ENCODE results near the gene CFAP43. TPM values are rescaled to one million over a fixed set of nuclear protein-coding genes. Genes with fewer than 3 reads are reported as not detected.

Gene CFAP43
- total and polyA plus RNA-seq, 10 of the 15 experiments (the other 5 are each of a cell fraction or from before 2014, with no cell fraction given) = 0.06 to 0.14 (median 0.10) TPM; not detected in 5

GRCh38 chr10:104223304-104223703 is 8.9 kb downstream of the CFAP43 start:
- ChIA-PET SMC1A (ENCODE audit: uncharacterized antibody, unreplicated experiment) (no interaction called here), CTCF (no interaction called here), POLR2A (no interaction called here), RAD21 (ENCODE audit: unreplicated experiment) (no interaction called here)
- in situ Hi-C loops (cut with MboI) = no loop called here
- BruUV-seq (replicated peaks) = no TSS peak
- no peak overlapping the region for H3K4me3 ChIP-seq
- H2AFZ ChIP-seq (ENCODE audit: control insufficient read depth, low read depth, low read length) = no peak overlapping the region
- H3K9ac ChIP-seq (ENCODE audit: control insufficient read depth, insufficient read depth, low read length) = no peak overlapping the region
- DNase-seq (ENCODE audit: low read depth, low spot score) (no peak), ATAC-seq (no peak), FAIRE-seq (no peak)
- intact Hi-C loops (cut with micrococcal nuclease; ENCODE audit: unreplicated experiment) = no loop called here
- no peaks in the 10 kb centered on the region for H3K27me3 ChIP-seq (replicated peaks in 1 of 2; ENCODE audit: control insufficient read depth in 2 of 2, insufficient read depth in 2 of 2, low read length in 1 of 2)
- H3K9me3 ChIP-seq (replicated peaks; ENCODE audit: control insufficient read depth, insufficient read depth, low read length) = no peaks in the 10 kb centered on the region
- no peaks in the 10 kb centered on the region for H3K36me3 ChIP-seq (ENCODE audit: control insufficient read depth in 2 of 2, insufficient read depth in 2 of 2, low read length in 1 of 2)
- H3K79me2 ChIP-seq (ENCODE audit: control insufficient read depth, insufficient read depth, low read length) = no peaks in the 10 kb centered on the region
- H3K4me1 ChIP-seq (ENCODE audit: control insufficient read depth, insufficient read depth, low read length) = no peaks in the 10 kb centered on the region
- H4K20me1 ChIP-seq (ENCODE audit: control insufficient read depth, insufficient read depth) = no peaks in the 10 kb centered on the region
- no peak overlapping the region for H3K27ac ChIP-seq (ENCODE audit: control insufficient read depth, insufficient read depth)
- no peak overlapping the region for H3K4me2 ChIP-seq (ENCODE audit: control insufficient read depth, insufficient read depth)
- TF ChIP-seq KLF5 (IDR thresholded peaks at IDR 0.05; ENCODE audit: partially characterized antibody) = no peak
- TF ChIP-seq CREM (IDR thresholded peaks at IDR 0.05; ENCODE audit: low read depth) = no peak
- TF ChIP-seq, protein P1, sequence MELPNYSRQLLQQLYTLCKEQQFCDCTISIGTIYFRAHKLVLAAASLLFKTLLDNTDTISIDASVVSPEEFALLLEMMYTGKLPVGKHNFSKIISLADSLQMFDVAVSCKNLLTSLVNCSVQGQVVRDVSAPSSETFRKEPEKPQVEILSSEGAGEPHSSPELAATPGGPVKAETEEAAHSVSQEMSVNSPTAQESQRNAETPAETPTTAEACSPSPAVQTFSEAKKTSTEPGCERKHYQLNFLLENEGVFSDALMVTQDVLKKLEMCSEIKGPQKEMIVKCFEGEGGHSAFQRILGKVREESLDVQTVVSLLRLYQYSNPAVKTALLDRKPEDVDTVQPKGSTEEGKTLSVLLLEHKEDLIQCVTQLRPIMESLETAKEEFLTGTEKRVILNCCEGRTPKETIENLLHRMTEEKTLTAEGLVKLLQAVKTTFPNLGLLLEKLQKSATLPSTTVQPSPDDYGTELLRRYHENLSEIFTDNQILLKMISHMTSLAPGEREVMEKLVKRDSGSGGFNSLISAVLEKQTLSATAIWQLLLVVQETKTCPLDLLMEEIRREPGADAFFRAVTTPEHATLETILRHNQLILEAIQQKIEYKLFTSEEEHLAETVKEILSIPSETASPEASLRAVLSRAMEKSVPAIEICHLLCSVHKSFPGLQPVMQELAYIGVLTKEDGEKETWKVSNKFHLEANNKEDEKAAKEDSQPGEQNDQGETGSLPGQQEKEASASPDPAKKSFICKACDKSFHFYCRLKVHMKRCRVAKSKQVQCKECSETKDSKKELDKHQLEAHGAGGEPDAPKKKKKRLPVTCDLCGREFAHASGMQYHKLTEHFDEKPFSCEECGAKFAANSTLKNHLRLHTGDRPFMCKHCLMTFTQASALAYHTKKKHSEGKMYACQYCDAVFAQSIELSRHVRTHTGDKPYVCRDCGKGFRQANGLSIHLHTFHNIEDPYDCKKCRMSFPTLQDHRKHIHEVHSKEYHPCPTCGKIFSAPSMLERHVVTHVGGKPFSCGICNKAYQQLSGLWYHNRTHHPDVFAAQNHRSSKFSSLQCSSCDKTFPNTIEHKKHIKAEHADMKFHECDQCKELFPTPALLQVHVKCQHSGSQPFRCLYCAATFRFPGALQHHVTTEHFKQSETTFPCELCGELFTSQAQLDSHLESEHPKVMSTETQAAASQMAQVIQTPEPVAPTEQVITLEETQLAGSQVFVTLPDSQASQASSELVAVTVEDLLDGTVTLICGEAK (IDR thresholded peaks at IDR 0.05; ENCODE audit: borderline replicate concordance) = no peak
- TF ChIP-seq NFYA (IDR thresholded peaks at IDR 0.05; ENCODE audit: borderline replicate concordance, low read depth, low read length) = no peak

DNA sequence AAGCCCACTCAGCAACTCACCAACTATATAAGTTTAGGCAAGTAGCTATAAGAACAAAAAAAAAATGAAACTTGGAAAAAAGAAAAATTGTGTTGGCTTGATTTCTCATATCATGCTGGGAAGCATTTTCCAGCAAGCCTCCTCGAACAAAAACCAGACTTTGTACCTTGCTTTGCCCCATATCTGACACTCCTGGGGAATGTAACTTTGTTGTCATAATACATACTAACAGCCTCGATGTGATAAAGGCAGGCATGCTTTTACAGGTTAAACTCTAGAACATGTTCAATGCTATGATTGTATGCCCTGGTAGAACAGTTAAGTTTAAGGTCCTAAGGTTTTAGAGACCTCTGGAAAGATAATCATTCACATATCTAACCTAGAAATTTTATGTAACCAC is 11.6 kb downstream of the CFAP43 start:
- in situ Hi-C loops (cut with MboI) = no loop called here
- H3K4me1 ChIP-seq (ENCODE audit: control insufficient read depth, insufficient read depth, low read length) = no peaks in the 10 kb centered on the region
- RAD21 ChIA-PET (ENCODE audit: unreplicated experiment) = no interaction called here
- H3K27ac ChIP-seq (ENCODE audit: control insufficient read depth, insufficient read depth) = no peak overlapping the region
- no peak overlapping the region for H2AFZ ChIP-seq (ENCODE audit: control insufficient read depth, low read depth, low read length)
- no peaks in the 10 kb centered on the region for H3K27me3 ChIP-seq (replicated peaks in 1 of 2; ENCODE audit: control insufficient read depth in 2 of 2, insufficient read depth in 2 of 2, low read length in 1 of 2)
- SMC1A ChIA-PET (ENCODE audit: uncharacterized antibody, unreplicated experiment) = no interaction called here
- H3K9me3 ChIP-seq (replicated peaks; ENCODE audit: control insufficient read depth, insufficient read depth, low read length) = no peaks in the 10 kb centered on the region
- intact Hi-C loops (cut with micrococcal nuclease; ENCODE audit: unreplicated experiment) = no loop called here
- H4K20me1 ChIP-seq (ENCODE audit: control insufficient read depth, insufficient read depth) = no peaks in the 10 kb centered on the region
- CTCF ChIA-PET = interaction anchor here (0.6 to 1.5 kb wide), 2 partner anchors 9 to 692 kb away, joined by 3 to 4 read pairs; no protein-coding TSS in a partner anchor
- WGBS (ENCODE audit: insufficient coverage, insufficient replicate concordance, low lambda C conversion rate, missing lambda C conversion rate) = 0% methylated on average over 2 of the region's 2 CpGs
- H3K79me2 ChIP-seq (ENCODE audit: control insufficient read depth, insufficient read depth, low read length) = no peaks in the 10 kb centered on the region
- no peak for DNase-seq (ENCODE audit: low read depth, low spot score)
- no peak overlapping the region for H3K9ac ChIP-seq (ENCODE audit: control insufficient read depth, insufficient read depth, low read length)
- no peak for FAIRE-seq
- no peak overlapping the region for H3K4me3 ChIP-seq
- POLR2A ChIA-PET = no interaction called here
- ATAC-seq = no peak
- no TSS peak for BruUV-seq (replicated peaks)
- H3K4me2 ChIP-seq (ENCODE audit: control insufficient read depth, insufficient read depth) = no peak overlapping the region
- H3K36me3 ChIP-seq (ENCODE audit: control insufficient read depth in 2 of 2, insufficient read depth in 2 of 2, low read length in 1 of 2) = no peaks in the 10 kb centered on the region
- TF ChIP-seq, protein P2, sequence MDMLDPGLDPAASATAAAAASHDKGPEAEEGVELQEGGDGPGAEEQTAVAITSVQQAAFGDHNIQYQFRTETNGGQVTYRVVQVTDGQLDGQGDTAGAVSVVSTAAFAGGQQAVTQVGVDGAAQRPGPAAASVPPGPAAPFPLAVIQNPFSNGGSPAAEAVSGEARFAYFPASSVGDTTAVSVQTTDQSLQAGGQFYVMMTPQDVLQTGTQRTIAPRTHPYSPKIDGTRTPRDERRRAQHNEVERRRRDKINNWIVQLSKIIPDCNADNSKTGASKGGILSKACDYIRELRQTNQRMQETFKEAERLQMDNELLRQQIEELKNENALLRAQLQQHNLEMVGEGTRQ (IDR thresholded peaks at IDR 0.05; ENCODE audit: borderline replicate concordance, low read depth, low read length) = no peak
- TF ChIP-seq BRCA1 (IDR thresholded peaks at IDR 0.05; ENCODE audit: low read depth, low read length) = no peak
- TF ChIP-seq GATAD2B (conservative IDR thresholded peaks at IDR 0.05; ENCODE audit: low read depth) = no peak
- TF ChIP-seq ZBTB33 (IDR thresholded peaks at IDR 0.05) = no peak
- no peak for TF ChIP-seq HDAC6 (IDR thresholded peaks at IDR 0.05; ENCODE audit: unreplicated experiment)
- TF ChIP-seq, protein P3, sequence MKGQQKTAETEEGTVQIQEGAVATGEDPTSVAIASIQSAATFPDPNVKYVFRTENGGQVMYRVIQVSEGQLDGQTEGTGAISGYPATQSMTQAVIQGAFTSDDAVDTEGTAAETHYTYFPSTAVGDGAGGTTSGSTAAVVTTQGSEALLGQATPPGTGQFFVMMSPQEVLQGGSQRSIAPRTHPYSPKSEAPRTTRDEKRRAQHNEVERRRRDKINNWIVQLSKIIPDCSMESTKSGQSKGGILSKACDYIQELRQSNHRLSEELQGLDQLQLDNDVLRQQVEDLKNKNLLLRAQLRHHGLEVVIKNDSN (IDR thresholded peaks at IDR 0.05; ENCODE audit: borderline replicate concordance, extremely low read length, insufficient read depth, low read depth, low read length) = no peak

Measured in GM12878 (cell line).